Testis (tissue), 3 donors: ENCODE measurements around the gene DZANK1. TPM values are rescaled to one million over a fixed set of nuclear protein-coding genes. Genes with fewer than 3 reads are reported as not detected.

Experiments
- DNase-seq: peaks from one replicate; pipeline ENCODE4 v3.0.0-alpha.2; 2019
- H3K27ac ChIP-seq, 2 donors: fragments of 200-600 bp; sonication (generic); one replicate each; pipeline ENCODE4 v1.5.1; 2019
- H3K27me3 ChIP-seq: fragments of 200-600 bp; sonication (generic); one replicate; pipeline ENCODE4 v1.5.1; 2019
- H3K36me3 ChIP-seq: fragments of 200-600 bp; sonication (generic); one replicate; pipeline ENCODE4 v1.5.1; 2017; ENCODE audit warnings: low read depth; ENCODE audit errors: missing control alignments
- H3K4me1 ChIP-seq: fragments of 200-600 bp; sonication (generic); one replicate; pipeline ENCODE4 v1.5.1; 2019
- H3K4me3 ChIP-seq, 2 donors: fragments of 200-600 bp; sonication (generic); one replicate each; pipeline ENCODE4 v1.5.1; 2017 to 2019
- H3K9me3 ChIP-seq: fragments of 200-600 bp; sonication (generic); one replicate; pipeline ENCODE4 v1.5.1; 2017
- CTCF ChIP-seq, 3 experiments: fragments of 450-650 bp in 2 of 3; fragments of 200-600 bp in 1 of 3; sonication (generic) in 1 of 3; IDR thresholded peaks; one replicate each; pipeline ENCODE4 v1.5.1; 2016 to 2019; ENCODE audit warnings: antibody characterized with exemption in 3 of 3, mild to moderate bottlenecking in 2 of 3, moderate library complexity in 1 of 3
- POLR2A ChIP-seq: fragments of 450-650 bp; IDR thresholded peaks from one replicate; pipeline ENCODE4 v1.6.1; 2017; ENCODE audit warnings: antibody characterized with exemption, mild to moderate bottlenecking, moderate library complexity
- WGBS, 2 donors: methylation state at CpG; one replicate each; pipeline ENCODE4 v1.1.5; 2018; 5-methylcytosine and 5-hydroxymethylcytosine counted together
- intact Hi-C: fragments of 100-400 bp; cut with DNase I; formaldehyde crosslinking; loops from one replicate; pipeline ENCODE4 v1.15.1; 2023; ENCODE audit warnings: low total_unique reads
- polyA plus RNA-seq: library from polyadenylated mRNA; stranded (reverse); fragments of 350-450 nt; fragmentation: Illumina TruSeq; extraction: RNeasy Lipid Tissue Mini Kit (QIAGEN cat#74804); gene quantifications from one replicate; pipeline ENCODE4 v1.2.3, GENCODE V29; 2014; ENCODE audit warnings: low read depth, low replicate concordance; ENCODE audit not compliant: insufficient read depth
- total RNA-seq, 2 donors: library from RNA; depleted of rRNA; stranded (reverse); fragments of >200 nt; gene quantifications; one replicate each; pipeline ENCODE4 v1.2.3, GENCODE V29; 2016

The DZANK1 gene
- total and polyA plus RNA-seq, 3 donors from 2014 or later = 10.2 to 12.1 (median 11.6) TPM

DNA sequence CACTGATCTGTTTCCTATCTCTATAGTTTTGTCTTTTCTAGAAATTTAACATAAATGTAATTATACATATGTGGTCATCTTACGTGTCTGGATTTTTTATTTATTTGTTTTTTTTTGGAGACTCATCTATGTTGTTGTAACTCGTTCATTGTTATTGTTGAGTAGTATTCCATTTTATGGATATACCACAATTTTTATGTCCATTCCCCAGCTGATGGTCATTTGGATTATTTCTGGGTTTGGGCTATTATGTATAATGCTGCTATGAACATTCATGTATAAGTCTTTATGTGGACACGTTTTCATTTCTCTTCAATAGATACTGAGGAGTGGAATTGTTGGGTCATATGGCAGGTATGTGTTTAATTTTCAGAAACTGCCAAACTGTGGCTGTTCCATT is 10.2 kb downstream of the DZANK1 start:
- H3K4me1 ChIP-seq = no peaks in the 10 kb centered on the region
- DNase-seq = no peak
- no peak overlapping the region for H3K27ac ChIP-seq
- no peaks in the 10 kb centered on the region for H3K27me3 ChIP-seq
- no peak overlapping the region for H3K4me3 ChIP-seq
- H3K9me3 ChIP-seq = no peaks in the 10 kb centered on the region
- TF ChIP-seq CTCF (IDR thresholded peaks at IDR 0.05) (no peak), POLR2A (no peak)
- WGBS, 2 donors = 89 to 90% methylated on average over 3 of the region's 3 CpGs
- intact Hi-C loops = no loop called here
- H3K36me3 ChIP-seq = no peaks in the 10 kb centered on the region

GRCh38 chr20:18443886-18444285 is 22.9 kb downstream of the DZANK1 start:
- intact Hi-C loops = no loop called here

GRCh38 chr20:18440403-18440802 is 26.4 kb downstream of the DZANK1 start:
- H3K27me3 ChIP-seq = no peaks in the 10 kb centered on the region
- TF ChIP-seq CTCF (IDR thresholded peaks at IDR 0.05) (no peak), POLR2A (no peak)
- H3K4me3 ChIP-seq = no peak overlapping the region
- intact Hi-C loops = no loop called here
- no peaks in the 10 kb centered on the region for H3K36me3 ChIP-seq
- H3K4me1 ChIP-seq = no peaks in the 10 kb centered on the region
- H3K9me3 ChIP-seq = no peaks in the 10 kb centered on the region
- H3K27ac ChIP-seq = no peak overlapping the region
- DNase-seq = no peak
- 45 to 46% methylated on average over 1 of the region's 1 CpG for WGBS, 2 donors

More at GRCh38 chr20:18443886-18444285, 22.9 kb downstream of the DZANK1 start:
- H3K4me1 ChIP-seq = no peaks in the 10 kb centered on the region
- no peak overlapping the region for H3K27ac ChIP-seq
- TF ChIP-seq POLR2A (no peak), CTCF (IDR thresholded peaks at IDR 0.05) (no peak)
- no peaks in the 10 kb centered on the region for H3K9me3 ChIP-seq
- DNase-seq = no peak
- H3K27me3 ChIP-seq = no peaks in the 10 kb centered on the region
- WGBS, 2 donors = 45 to 74% methylated on average over 4 of the region's 4 CpGs
- no peaks in the 10 kb centered on the region for H3K36me3 ChIP-seq
- H3K4me3 ChIP-seq = no peak overlapping the region

DNA sequence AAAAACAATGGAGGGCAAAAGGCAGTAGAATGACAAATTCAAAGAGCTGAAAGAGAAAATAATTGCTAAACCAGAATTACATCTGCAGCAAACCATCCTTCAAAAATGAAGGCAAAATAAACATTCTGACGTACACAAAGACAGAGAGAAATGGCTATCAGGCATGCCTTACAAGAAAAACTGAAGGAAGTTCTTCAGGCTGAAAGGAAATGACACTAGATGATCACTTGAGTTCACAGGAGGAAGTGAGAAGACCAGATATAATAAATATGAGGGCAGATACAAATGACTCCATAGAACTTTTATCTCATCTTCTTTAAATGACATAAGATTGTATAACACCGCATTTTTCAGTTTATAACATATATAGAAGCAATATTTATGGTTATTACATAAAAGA is 30.0 kb downstream of the DZANK1 start:
- no peak for DNase-seq
- no peaks in the 10 kb centered on the region for H3K9me3 ChIP-seq
- H3K4me1 ChIP-seq = no peaks in the 10 kb centered on the region
- WGBS, 2 donors = 88 to 90% methylated on average over 2 of the region's 2 CpGs
- H3K4me3 ChIP-seq = no peak overlapping the region
- H3K36me3 ChIP-seq = no peaks in the 10 kb centered on the region
- intact Hi-C loops = no loop called here
- H3K27me3 ChIP-seq = no peaks in the 10 kb centered on the region
- TF ChIP-seq POLR2A = no peak
- no peak for TF ChIP-seq CTCF (IDR thresholded peaks at IDR 0.05)
- H3K27ac ChIP-seq = no peak overlapping the region

DNA sequence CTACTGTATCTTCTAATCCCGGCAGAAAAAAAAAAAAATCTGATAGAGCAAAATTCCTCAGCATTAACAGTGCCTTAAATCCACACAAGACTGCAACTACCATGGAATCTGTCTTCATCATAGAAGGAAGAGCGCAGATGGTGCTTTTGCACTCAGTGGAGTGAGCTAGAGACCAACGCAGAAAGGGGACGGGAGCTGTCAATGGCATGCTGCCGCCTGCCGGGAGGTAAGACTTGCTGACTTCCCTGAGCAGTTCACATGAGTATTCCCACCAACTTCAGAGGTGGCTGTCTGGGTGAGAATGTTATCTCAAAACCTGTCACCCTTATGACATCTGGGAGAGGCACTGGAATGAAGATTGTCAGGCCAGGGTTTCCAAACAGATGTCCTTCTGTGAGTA is 35.6 kb downstream of the DZANK1 start:
- peak; percentile 47 for DNase-seq
- Histone ChIP-seq H3K27ac (no peak overlapping the region), H3K27me3 (no peaks in the 10 kb centered on the region)

More for the DNA sequence above, 35.6 kb downstream of the DZANK1 start:
- H3K9me3 ChIP-seq = no peaks in the 10 kb centered on the region
- H3K4me3 ChIP-seq = no peak overlapping the region
- WGBS, 2 donors = 62 to 85% methylated on average over 6 of the region's 6 CpGs
- no peaks in the 10 kb centered on the region for H3K4me1 ChIP-seq
- no peaks in the 10 kb centered on the region for H3K36me3 ChIP-seq
- TF ChIP-seq CTCF (IDR thresholded peaks at IDR 0.05) = no peak
- TF ChIP-seq POLR2A = no peak
- intact Hi-C loops = no loop called here
